K562 (cell line): ENCODE data around the gene UNC80. TPM values are rescaled to one million over a fixed set of nuclear protein-coding genes. Genes with fewer than 3 reads are reported as not detected.

Source experiments
- ATAC-seq: fragments of 200-7000 bp; cut with Tn5 transposase; 3 replicates; pipeline ENCODE4 v1.9.1; 2020; ENCODE audit warnings: moderate library complexity
- BruUV-seq: library from RNA; stranded (reverse); fragments of 400-500 nt; replicated peaks from 2 replicates; lab custom pipeline; 2021; lab: Mats Ljungman, UMichigan
- CTCF ChIA-PET: fragments of 300-600 bp; formaldehyde crosslinking; extraction: SDS; loops from one replicate; lab custom pipeline; 2021; ENCODE audit warnings: low intra/inter-chr PET ratio; lab: Yijun Ruan, JAX
- POLR2A ChIA-PET: fragments of 300-600, 350-650 bp; sonication (Branson Sonifier 250); formaldehyde crosslinking; extraction: SDS; loops from one replicate; lab custom pipeline; 2021; ENCODE audit warnings: antibody characterized with exemption, inconsistent platforms; lab: Yijun Ruan, JAX
- DNase-seq, 4 experiments: peaks; one replicate each; pipeline versions ENCODE4 v3.0.0 to v3.0.0-alpha.2; 2011 to 2018; ENCODE audit warnings: low spot score in 3 of 4, mixed read lengths in 3 of 4; ENCODE audit errors: extremely low read depth in 1 of 4
- FAIRE-seq: peaks from 2 replicates; lab custom pipeline; 2011; peaks lifted over from hg19 to GRCh38; lab: Jason Lieb, UNC
- H2AFZ ChIP-seq: 2 replicates; pipeline ENCODE4 v1.6.0; 2011; ENCODE audit warnings: low read depth, low read length, control low read depth, inconsistent platforms
- H3K27ac ChIP-seq: fragments of 200-600 bp; 3 replicates; pipeline ENCODE4 v1.8.0; 2011; ENCODE audit warnings: low read depth, mild to moderate bottlenecking, control low read depth, inconsistent platforms, low read length, moderate library complexity, mixed read lengths; ENCODE audit errors: extremely low read depth
- H3K27me3 ChIP-seq, 2 experiments: fragments of 300-600 bp in 1 of 2; 2 replicates in 1 of 2; 3 replicates in 1 of 2; pipeline versions ENCODE4 v1.6.0 to v1.8.0; 2011; ENCODE audit warnings: inconsistent platforms in 2 of 2, low read length in 2 of 2, mild to moderate bottlenecking in 1 of 2, mixed read lengths in 1 of 2, moderate library complexity in 1 of 2; ENCODE audit not compliant: control insufficient read depth in 2 of 2, insufficient read depth in 2 of 2
- H3K36me3 ChIP-seq: fragments of 300-600 bp; 3 replicates; pipeline ENCODE4 v1.8.0; 2011; ENCODE audit warnings: mild to moderate bottlenecking, low read length, inconsistent platforms; ENCODE audit not compliant: control insufficient read depth, insufficient read depth
- H3K4me1 ChIP-seq, 2 experiments: fragments of 200-600 bp in 1 of 2; replicated peaks in 1 of 2; 2 replicates in 1 of 2; 3 replicates in 1 of 2; pipeline versions ENCODE4 v1.5.1 to v1.8.0; 2011; ENCODE audit warnings: inconsistent platforms in 2 of 2, low read length in 2 of 2, mild to moderate bottlenecking in 1 of 2, mixed read lengths in 1 of 2, moderate library complexity in 1 of 2; ENCODE audit not compliant: control insufficient read depth in 2 of 2, insufficient read depth in 2 of 2
- H3K4me2 ChIP-seq: 2 replicates; pipeline ENCODE4 v1.6.1; 2011; ENCODE audit warnings: low read length, control low read depth, inconsistent platforms, mixed read lengths; ENCODE audit not compliant: insufficient read depth
- H3K4me3 ChIP-seq: fragments of 200-600 bp; sonication (generic), shearing (Covaris generic); 2 replicates; pipeline ENCODE4 v1.5.1; 2016; ENCODE audit warnings: control low read depth, inconsistent platforms
- H3K79me2 ChIP-seq: fragments of 200-600 bp; 3 replicates; pipeline ENCODE4 v1.8.0; 2011; ENCODE audit warnings: low read length, inconsistent platforms; ENCODE audit not compliant: control insufficient read depth, insufficient read depth
- H3K9ac ChIP-seq, 2 experiments: 2 replicates each; pipeline versions ENCODE4 v1.6.0 to v1.6.1; 2011; ENCODE audit warnings: low read depth in 2 of 2, low read length in 2 of 2, control low read depth in 1 of 2, inconsistent platforms in 1 of 2, mild to moderate bottlenecking in 1 of 2, mixed read lengths in 1 of 2; ENCODE audit not compliant: insufficient read depth in 1 of 2
- H3K9me1 ChIP-seq: one replicate; pipeline ENCODE4 v1.6.0; 2011; ENCODE audit warnings: inconsistent platforms, mild to moderate bottlenecking, low read length, moderate library complexity; ENCODE audit not compliant: control insufficient read depth, insufficient read depth
- H3K9me3 ChIP-seq: replicated peaks from 2 replicates; pipeline ENCODE4 v1.5.1; 2011; ENCODE audit warnings: low read depth, low read length, inconsistent platforms; ENCODE audit not compliant: control insufficient read depth, insufficient read depth
- H4K20me1 ChIP-seq: replicated peaks from 2 replicates; pipeline ENCODE4 v1.6.1; 2011; ENCODE audit warnings: low read length, inconsistent platforms, mixed read lengths; ENCODE audit not compliant: control insufficient read depth, insufficient read depth
- ELF1 ChIP-seq: fragments of 200-800 bp; sonication (Bioruptor generic); IDR thresholded peaks from 2 replicates; pipeline ENCODE4 v1.6.1; 2016; ENCODE audit warnings: missing genetic modification characterization, missing compliant biosample characterization
- HLTF ChIP-seq: fragments of 450-650 bp; IDR thresholded peaks from 2 replicates; pipeline ENCODE4 v1.6.1; 2016
- MAFK ChIP-seq: IDR thresholded peaks from 2 replicates; pipeline ENCODE4 v1.6.1; 2011; ENCODE audit warnings: low read length, improper control_type of control experiment
- MTA1 ChIP-seq: fragments of 450-650 bp; IDR thresholded peaks from 2 replicates; pipeline ENCODE4 v1.6.1; 2017; ENCODE audit warnings: borderline replicate concordance
- STAT6 ChIP-seq: sonication (generic); formaldehyde crosslinking; IDR thresholded peaks from 2 replicates; pipeline ENCODE4 v1.8.1; 2023; ENCODE audit warnings: mild to moderate bottlenecking, missing genetic modification reagents
- ZNF785 ChIP-seq: fragments of 250-450 bp; sonication (Bioruptor Pico); IDR thresholded peaks from 2 replicates; pipeline ENCODE4 v1.4.0; 2020; ENCODE audit warnings: mild to moderate bottlenecking
- WGBS: fragments of 100-300 bp; shearing (Covaris generic); methylation state at CpG from one replicate; pipeline ENCODE4 v1.1.6; 2016; ENCODE audit warnings: low coverage, mixed read lengths; ENCODE audit not compliant: insufficient coverage; ENCODE audit errors: missing lambda C conversion rate; 5-methylcytosine and 5-hydroxymethylcytosine counted together
- in situ Hi-C: fragments of 300-500 bp; cut with MboI; formaldehyde crosslinking; loops from 4 replicates; pipeline ENCODE4 v1.15.0; 2018; ENCODE audit warnings: inconsistent platforms, mixed read lengths
- intact Hi-C: fragments of 100-400 bp; cut with micrococcal nuclease; formaldehyde crosslinking; loops from 2 replicates; pipeline ENCODE4 v1.14.2; 2022
- polyA plus RNA-seq, 8 experiments: library from polyadenylated mRNA; depleted of rRNA in 4 of 8; stranded (reverse) in 5 of 8; unstranded in 3 of 8; fragments of >200 nt; fragmentation: Nextera tagmentation in 2 of 8; fragmentation: Illumina TruSeq in 1 of 8; extraction: Ambion mirVana in 2 of 8; extraction: Trizol in 1 of 8; gene quantifications; 2 replicates each; pipeline versions ENCODE4 v1.2.1 to v1.2.3, GENCODE V29; 2011 to 2014; ENCODE audit warnings: inconsistent platforms in 1 of 8, missing spikeins in 1 of 8
- total RNA-seq, 7 experiments: library from RNA; depleted of rRNA in 6 of 7; stranded (reverse); fragments of >200 nt in 6 of 7; fragmentation: Illumina TruSeq in 2 of 7; extraction: Trizol in 2 of 7; gene quantifications; 2 replicates each; pipeline versions ENCODE4 v1.2.1 to v1.2.3, GENCODE V29; 2011 to 2021; ENCODE audit warnings: low replicate concordance in 1 of 7

Gene UNC80
- total and polyA plus RNA-seq, 9 of the 15 experiments (the other 6 are each of a cell fraction or from before 2014, with no cell fraction given), result under 0.01 to 0.04 (median 0.01) TPM; not detected in 5

GRCh38 chr2:209933499-209934483 is 162.2 kb downstream of the UNC80 start:
- no peak for ATAC-seq
- H4K20me1 ChIP-seq, result no peaks in the 10 kb centered on the region
- no TSS peak for BruUV-seq
- H3K4me1 ChIP-seq, result no peaks in the 10 kb centered on the region
- in situ Hi-C loops, result no loop called here
- H3K79me2 ChIP-seq, result no peaks in the 10 kb centered on the region
- no peaks in the 10 kb centered on the region for H3K9me3 ChIP-seq
- no peak for DNase-seq
- H2AFZ ChIP-seq, result no peak overlapping the region
- H3K4me3 ChIP-seq, result no peak overlapping the region
- no peak overlapping the region for H3K9ac ChIP-seq
- no peaks in the 10 kb centered on the region for H3K36me3 ChIP-seq
- ChIA-PET POLR2A (interaction anchor here (0.6 kb wide), 1 partner anchor 18 kb away, joined by 3 read pairs; no protein-coding TSS in a partner anchor), CTCF (no interaction called here)
- no peaks in the 10 kb centered on the region for H3K27me3 ChIP-seq
- H3K9me1 ChIP-seq, result no peaks in the 10 kb centered on the region
- no peak for FAIRE-seq
- no peak overlapping the region for H3K27ac ChIP-seq
- WGBS, result 3% methylated on average over 11 of the region's 12 CpGs
- no peak for TF ChIP-seq MTA1
- TF ChIP-seq ZNF785, result no peak
- TF ChIP-seq HLTF, result no peak
- no peak for TF ChIP-seq STAT6 (CRISPR knock-in tag)
- no peak for TF ChIP-seq ELF1
- no peak for TF ChIP-seq MAFK
- intact Hi-C loops, result no loop called here
- no peak overlapping the region for H3K4me2 ChIP-seq
